Embryonic facial prominence (tissue), 1 donor: ENCODE data around the gene GRIN1.
"Not testable (repeated sequence)": the region's sequence is repeated elsewhere in the genome, so short reads cannot be mapped to it uniquely, and the experiment has no call there.

Experiments used
- DNase-seq: peaks from one replicate; pipeline ENCODE4 v3.0.0-alpha.2; 2016; ENCODE audit errors: extremely low spot score

GRIN1 gene

DNA sequence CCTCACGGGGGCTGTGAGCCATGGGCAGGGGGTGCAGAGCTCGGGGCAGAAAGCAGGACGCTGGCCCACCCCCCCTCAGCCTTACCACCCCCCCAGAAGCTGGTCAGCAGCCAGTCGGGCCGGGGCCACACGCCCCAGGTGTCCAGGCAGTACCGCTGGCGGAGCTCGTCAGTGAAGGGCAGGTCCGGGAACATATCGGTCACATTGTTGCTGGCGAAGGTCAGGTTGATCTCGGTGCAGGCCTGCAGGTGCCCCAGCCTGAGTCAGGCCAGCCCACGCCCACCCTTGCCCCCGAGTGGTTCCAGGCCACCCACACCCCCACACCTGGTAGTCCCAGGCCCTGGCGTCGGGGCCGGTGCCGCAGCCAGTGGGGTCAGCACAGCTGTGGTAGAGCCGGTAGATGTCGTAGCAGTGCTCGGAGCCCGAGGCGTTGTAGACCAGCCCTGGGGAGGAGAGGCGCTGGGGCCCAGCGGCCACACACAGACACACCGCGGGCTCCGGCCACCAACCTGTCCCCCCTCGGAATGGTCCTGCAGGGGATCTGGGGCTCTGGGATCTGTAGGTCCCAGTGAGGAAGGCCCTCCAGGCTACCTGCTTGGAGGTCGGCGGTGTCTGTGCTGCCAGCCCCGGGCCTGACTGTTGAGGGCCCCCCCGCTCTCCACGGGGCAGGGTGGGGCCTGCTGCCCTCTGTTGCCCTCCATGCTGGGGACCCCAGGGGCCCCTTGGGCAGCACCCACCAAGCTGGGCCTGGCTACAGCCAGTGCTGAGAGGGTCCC lies 27.0 kb upstream of the GRIN1 start:
- no peak for DNase-seq

DNA sequence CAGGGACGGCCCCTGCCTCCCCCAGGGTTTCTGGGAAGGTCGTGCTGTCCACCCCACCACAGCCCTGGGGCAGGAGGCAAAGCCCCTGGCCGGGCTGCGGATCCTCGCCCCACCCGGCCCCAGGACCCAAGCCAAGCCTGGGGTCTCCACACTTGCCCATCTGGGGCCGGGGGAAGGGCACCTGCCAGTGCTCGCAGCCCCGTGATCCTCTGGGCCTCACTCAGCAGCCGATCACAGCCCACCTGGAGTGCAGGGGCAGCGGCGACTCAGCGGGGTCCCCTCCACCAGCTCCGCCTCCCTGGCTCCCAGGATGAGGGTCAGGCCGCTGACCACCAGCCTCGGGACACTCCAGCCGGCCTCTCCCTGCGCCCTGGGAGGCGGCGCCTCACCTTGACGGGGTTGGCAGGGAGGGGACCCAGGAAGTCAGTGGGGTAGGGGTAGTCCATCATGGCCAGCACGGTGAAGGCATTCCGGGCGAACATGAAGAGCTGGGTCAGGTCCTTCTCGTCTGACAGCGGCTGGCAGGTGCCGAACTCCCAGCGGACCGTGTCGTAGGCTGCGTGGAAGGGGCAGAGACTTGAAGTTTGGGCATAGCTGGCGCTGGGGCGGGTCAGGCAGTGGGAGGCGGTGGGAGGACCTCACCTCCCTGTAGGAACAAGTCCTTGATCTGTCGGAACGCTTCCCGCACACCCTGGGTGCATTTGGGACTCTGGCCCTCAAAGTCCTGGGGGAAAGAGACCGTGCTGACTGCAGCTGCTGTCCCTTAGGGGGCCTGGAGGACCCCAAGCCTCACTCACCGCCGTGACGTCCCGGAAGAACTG lies 26.2 kb upstream of the GRIN1 start:
- no peak for DNase-seq

DNA sequence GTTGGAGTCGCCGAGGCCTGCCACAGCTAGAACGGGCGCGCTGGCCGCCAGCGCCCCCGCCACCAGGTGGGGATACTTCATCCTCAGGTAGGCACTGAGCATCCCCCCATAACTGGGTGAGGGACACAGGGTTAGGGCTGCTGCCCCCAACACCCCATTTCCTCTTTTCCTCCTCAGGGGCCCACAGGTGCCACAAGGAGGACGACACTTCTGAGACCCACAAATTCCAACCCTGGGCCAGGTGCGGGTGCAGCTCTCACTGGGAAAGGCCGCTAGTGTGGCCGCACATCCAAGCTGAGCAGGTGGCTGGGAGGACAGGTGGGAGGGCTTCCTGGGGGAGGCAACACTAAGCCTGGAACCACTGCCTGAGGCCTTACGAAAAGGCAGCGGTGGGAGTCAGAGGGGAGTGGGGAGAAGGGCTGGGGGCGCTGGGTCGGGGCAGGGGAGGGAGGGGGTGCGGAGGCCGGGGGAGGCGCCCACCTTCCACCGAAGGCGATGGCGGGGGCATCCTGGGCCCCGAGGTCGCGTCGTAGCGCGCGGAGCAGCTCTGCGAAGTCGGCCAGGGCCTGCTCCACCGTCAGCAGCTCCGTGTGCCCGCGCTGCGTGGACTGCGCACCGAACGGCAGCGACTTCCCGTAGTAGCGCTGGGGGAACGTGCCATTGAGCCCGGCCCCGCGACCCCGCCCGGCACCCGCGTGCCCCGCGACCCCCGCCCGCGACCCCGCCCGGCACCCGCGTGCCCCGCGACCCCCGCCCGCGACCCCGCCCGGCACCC lies 25.4 kb upstream of the GRIN1 start:
- no peak for DNase-seq

DNA sequence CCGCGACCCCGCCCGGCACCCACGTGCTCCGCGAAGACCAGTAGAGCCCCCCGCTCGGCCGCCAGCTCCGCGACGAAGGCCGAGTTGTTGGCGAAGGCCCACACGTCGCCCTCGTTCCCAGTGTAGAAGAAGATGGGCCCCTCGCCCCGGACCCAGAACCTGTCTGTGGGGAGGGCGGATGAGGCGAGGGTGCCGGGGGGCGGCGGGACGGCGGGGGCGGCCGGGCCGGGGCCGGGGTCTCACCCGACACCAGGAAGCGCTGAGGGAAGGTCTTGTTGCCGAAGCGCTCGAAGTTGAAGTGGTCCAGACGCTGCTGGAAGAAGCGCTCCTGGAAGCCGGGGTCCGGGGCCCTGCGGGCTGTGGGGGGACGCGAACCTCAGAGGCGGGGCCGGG lies 24.7 kb upstream of the GRIN1 start:
- no peak for DNase-seq

DNA sequence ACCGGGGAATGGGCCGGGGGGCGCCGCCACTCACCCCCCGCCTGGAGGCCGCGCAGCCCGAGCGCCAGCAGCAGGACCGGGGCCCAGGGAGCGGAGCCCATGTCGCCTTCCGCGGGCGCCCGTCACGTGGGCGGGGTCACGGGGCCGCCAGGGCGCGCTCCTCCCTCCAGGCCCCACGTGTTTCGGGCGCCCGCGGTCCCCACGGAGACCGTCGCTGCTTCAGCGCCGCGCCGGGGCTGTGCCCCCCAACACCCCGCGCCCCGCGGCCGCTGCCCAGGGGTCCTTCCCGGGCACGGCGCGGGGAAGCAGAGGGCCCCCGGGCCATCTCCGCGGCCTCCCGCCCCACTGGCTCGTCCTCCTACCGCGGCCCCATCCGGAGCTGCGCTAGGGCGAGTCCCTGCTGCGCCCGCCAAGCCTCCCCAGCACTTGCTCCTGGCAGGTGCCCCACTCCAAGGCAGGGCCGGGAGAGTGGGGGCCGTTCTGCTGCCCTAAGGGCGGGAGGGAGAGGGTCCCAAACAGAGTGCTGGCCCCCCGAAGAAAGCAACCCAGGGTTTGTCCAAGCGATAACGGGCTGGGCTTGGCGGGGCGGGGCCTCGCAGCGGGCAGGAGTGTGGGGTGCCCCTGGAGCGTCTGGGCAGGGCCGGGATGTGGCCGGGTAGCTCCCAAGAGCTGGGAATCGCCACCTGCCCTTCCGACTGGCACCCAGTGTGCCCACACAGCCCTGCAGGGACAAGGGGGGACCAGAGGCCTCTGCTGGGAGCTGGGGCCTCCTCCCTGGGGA lies 24.2 kb upstream of the GRIN1 start, which contains the start of gene DPP7:
DPP7 (minus strand) TSS at position 121 of the 781 bp plus-strand sequence; CDS start at position 101, 20 bp downstream.
- DNase-seq, result no peak

DNA sequence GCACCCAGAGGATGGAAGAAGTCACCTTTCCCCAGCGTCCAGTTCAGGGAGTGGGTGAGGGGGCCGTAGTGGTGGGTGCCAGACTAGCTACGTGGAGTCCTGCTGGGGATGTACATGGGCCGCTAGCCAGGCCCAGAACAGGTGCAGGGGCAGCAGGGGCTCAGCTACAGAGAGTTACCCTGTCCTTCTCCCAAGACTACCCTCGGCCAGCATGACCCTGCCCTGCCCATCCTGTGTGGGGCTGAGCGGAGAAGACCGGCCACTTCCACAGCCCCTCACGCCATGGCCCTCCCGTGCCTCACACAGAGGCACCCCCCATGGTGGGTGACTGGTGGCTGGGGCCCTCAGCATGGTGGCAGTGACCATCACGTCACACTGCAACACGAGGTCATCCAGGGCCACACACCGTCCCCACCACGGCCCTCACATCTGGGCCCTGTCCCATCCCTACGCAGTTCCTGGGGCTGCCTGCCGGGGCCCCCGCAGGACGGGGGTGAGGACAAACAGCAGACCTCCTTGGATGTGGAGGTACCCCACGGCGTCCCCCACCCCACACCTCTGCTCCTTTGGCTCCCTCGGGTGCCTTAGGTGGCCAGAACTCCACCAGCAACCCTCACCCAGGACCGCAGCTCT lies 23.4 kb upstream of the GRIN1 start:
- no peak for DNase-seq

DNA sequence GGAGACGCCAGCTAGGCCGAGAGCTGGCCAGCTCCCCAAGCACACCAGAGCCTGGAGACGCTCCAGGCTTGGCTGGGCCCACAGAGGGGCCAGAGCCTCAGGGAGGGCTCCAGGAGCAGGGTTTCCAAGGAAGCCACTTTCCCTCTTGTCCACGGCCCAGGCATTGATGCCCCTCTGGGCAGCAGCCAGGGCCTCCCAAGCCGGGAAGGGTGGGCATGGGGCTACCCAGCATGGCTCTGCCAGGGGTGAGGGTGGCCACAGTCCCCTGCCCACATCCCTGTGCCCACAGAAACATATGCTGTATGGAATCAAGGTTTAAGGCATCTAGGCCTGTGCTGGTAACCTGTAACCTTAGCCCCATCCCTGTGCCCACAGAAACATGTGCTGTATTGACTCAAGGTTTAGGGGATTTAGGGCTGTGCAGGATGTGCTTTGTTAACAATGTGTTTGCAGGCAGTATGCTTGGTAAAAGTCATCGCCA lies 22.9 kb upstream of the GRIN1 start:
- no peak for DNase-seq

DNA sequence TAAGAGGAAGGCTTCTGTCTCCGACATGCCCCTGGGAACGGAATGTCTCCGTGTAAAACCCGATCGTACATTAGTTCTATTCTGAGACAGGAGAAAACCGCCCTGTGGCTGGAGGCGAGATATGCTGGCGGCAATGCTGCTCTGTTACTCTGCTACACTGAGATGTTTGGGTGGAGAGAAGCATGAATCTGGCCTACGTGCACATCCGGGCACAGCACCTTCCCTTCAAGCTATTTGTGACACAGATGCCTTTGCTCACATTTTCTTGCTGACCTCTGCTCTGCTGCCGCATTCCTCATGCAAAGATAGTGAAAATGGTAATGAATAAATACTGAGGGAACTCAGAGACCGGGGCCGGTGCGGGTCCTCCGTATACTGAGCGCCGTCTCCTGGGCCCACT lies 22.2 kb upstream of the GRIN1 start:
- no peak for DNase-seq

DNA sequence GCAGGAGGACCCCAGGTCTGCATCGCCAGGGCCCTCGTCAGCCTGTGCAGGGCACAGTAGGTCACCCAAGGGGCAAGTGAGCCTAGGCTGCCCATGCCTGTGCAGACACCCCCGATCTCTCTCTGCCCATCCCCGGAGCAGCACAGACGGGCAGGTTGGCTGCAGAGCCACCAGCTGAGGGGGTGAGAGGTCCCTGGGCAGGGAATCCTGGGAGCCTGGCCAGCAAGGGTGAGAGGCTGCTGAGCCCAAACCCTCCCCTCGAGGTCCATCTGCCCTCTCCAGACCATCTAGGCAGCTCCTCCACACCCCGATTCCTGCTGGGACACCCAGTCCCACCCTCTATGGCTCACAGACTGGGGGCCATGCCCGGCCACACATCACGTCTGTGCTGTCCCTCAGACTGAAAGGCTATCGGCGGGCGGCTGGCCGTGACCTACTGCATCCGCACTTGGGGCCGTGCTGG lies 21.7 kb upstream of the GRIN1 start:
- DNase-seq, result no peak

DNA sequence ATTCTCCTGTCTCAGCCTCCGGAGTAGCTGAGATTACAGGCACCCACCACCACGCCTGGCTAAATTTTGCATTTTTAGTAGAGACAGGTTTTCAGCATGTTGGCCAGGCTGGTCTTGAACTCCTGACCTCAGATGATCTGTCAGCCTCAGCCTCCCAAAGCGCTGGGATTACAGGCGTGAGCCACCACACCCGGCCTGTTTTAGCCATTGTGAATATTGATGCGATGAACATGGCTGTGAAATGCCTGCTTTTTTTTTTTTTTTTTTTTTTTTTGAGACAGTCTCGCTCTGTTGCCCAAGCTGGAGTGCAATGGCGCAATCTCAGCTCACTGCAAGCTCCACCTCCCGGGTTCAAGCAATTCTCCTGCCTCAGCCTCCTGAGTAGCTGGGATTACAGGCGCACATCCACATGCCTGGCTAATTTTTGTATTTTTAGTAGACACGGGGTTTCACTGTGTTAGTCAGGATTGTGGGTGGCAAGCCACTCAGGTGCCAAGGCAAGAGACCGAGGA lies 20.8 kb upstream of the GRIN1 start:
- not testable (repeated sequence) for DNase-seq

DNA sequence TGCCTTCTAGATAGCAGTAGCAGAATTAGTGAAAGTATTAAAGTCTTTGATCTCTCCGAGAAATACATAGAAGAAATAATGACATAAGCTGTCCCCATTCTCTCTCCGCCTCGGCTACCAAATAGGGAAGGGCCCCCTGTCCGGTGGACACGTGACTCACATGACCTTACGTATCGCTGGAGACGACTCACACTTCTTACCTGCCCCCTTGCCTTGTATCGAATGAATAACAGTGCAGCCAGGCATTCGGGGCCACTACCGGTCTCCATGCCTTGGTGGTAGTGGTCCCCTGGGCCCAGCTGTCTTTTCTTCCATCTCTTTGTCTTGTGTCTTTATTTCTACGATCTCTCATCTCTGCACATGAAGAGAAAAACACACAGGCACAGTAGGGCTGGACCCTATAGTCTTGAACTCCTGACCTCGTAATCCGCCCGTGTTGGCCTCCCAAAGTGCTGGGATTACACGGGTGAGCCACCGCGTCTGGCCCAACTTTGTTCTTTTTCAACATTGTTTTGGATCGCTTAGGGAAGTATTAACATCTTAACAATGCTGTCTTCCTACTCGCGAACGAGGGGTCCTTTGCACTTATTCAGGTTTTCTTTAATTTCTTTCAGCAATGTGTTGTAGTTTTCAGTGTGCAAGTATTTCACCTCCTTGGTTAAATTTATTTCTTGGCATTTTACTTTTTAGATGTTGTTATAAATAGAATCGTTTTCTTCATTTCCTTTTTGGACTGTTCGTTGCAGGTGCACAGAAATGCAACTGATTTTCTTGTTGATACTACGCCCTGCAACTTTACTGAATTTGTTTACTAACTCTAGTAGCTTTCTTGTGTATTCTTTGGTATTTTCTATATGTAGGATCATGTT lies 16.8 kb upstream of the GRIN1 start:
- DNase-seq, result not testable (repeated sequence)

DNA sequence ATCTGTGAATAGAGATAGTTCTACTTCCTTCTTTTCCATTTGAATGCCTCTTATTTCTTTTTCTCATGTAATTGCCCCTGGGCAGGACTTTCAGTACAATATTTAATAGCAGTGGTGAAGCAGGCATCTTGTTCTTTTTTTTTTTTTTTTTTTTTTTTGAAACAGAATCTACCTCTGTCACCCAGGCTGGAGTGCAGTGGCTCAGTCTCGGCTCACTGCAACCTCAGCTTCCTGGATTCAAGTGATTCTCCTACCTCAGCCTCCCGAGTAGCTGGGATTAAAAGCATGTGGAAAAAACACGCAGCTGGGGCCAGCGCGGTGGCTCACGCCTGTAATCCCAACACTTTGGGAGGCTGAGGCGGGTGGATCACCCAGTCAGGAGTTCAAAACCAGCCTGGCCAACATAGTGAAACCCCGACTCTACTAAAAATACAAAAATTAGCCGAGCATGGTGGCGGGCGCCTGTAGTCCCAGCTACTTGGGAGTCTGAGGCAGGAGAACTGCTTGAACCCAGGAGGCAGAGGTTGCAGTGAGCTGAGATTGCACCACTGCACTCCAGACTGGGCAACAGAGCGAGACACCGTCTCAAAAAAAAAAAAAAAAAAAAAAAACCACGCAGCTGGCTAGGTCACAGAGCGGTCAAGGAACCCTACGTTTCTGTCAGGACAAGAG lies 16.0 kb upstream of the GRIN1 start:
- DNase-seq, result not testable (repeated sequence)

DNA sequence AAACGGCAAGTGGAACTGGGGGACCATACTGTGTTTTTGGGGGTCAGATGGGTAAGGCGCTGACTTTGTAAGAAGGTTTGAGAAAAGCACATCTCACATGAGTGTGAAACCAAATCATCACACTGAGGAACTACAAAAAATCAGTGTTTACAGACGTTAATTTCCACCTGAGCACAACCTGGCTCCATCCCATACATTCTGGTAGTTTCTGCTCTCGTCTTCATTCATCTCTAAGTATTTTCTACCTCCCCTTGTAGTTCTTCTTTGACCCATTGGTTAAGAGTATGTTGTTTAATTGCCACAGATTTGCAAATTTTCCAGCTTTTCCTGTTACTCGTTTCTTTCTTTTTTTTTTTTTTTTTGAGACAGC lies 15.5 kb upstream of the GRIN1 start:
- no peak for DNase-seq

DNA sequence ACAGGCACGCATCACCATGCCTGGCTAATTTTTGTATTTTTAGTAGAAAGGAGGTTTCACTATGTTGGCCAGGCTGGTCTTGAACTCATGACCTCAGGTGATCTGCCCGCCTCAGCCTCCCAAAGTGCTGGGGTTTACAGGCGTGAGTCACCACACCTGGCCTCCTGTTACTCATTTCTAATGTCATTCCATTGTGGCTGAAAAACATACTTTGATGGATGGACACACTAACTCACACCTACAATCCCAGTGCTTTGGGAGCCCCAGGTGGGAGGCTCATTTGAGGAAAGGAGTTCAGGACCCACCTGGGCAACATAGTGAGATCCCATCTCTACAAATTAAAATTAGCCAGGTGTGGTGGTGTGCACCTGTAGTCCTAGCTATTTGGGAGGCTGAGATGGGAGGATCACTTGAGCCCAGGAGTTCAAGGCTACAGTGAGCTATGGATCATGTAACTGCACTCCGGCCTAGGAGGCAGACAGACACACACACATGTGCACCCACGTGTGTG lies 14.9 kb upstream of the GRIN1 start:
- DNase-seq, result not testable (repeated sequence)

DNA sequence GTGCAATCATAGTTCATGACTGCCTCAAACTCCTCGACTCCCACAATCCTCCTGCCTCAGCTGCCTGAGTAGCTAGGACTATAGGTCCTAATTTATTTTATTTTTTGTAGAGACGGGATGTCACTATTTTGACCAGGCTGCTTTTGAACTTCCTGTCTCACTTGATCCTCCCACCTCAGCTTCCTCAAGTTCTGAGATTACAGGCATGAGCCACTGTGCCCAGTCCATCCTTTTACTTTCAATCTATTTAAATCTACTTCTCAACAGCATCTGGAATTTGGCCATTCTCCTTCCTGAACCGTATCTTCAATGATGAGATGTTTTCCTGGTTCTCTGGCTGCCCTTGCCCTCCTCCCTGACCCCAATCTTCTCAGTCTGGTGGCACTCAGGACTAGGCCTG lies 12.2 kb upstream of the GRIN1 start:
- no peak for DNase-seq

DNA sequence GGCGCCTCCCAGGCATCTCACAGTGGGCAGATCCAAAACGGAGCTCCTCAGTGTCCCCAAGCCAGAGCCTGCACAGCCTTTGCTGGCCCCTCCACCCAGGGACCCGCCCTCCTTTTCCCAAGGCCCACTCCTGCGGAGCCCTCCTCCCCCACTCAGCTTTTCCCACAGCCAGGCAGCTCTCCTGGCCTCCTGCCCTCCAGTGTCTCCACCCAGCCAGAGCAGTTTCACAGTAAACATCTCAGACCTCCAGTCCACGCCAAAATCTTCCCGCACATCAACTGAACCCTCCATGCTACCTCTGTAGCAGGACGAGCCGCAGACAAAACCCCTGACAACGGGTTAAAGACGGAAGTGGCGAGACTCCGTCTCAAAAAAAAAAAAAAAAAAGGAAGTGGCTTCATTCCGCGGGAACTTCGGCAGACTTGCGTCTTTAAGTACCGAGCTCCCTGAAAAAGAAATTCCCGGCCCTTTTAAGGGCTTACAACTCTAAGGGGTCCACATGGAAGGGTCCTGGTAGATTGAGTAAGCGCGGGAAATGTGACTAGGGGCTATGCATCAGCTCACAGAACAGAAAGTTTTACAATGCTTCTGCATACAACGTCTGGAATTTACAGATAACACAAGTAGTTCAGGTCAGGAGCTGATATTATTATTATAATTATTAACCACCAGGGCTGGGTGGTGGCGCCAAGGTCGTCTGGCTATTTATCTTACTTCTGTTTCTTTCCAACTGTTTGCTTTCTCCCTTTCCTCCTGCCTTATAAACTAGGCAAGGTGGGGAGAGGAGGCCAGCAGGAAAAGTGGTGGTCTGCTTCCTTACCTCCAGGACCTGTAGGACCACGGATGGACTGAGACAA lies 11.4 kb upstream of the GRIN1 start:
- no peak for DNase-seq

DNA sequence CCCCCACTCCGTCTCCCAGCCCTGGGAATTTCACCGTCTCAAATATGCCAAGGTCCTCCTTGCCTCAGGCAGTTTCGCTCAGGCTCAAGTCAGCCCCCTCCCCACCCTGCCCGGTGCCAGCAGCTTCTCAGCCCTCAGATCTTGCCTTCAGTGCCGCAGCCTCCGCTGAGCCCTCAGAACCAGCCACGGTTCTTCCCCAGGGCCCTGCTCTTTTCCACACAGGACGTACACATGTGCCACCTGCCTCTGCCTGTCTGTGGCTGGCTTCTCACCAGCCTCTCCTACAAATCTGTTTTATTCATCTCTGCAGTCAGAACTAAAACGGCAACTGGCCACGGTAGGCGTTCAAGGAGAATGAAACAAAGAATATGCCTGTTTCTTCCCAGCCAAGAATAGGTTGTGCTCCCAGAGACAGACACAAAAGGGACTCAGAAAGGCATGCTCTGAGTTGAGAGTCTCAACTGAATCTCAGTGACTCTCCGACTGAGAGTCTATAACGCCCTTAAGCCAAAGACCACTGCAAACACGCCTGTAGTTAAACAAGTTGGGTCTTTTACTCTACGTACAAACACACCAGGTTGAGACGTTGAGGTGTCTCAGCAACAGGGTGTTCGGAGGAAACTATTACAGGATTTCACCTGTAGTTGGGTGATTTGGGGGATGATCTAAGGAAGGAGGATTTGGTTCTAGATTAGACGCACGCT lies 10.6 kb upstream of the GRIN1 start:
- DNase-seq, result no peak
